Measurements from ENCODE around the gene IMP4. TPM values are rescaled to one million over a fixed set of nuclear protein-coding genes. Genes with fewer than 3 reads are reported as not detected.

Gene IMP4
- total RNA-seq, 2 donors from 2014 or later: 50.6 to 117 TPM

- Histone ChIP-seq H3K9me3 (no peaks in the 10 kb centered on the region), H3K36me3 (no peaks in the 10 kb centered on the region), H3K4me1 (peaks cover 10% of the 10 kb centered on the region), H3K9ac (ENCODE audit: low read depth in 2 of 2, low read length in 2 of 2) (no peak overlapping the region), H3K4me3 (no peak overlapping the region), H3K27me3 (no peaks in the 10 kb centered on the region), H3K27ac (no peak overlapping the region)
- no peak for DNase-seq
- intact Hi-C loops (cut with DNase I): no loop called here
- TF ChIP-seq, protein P1, sequence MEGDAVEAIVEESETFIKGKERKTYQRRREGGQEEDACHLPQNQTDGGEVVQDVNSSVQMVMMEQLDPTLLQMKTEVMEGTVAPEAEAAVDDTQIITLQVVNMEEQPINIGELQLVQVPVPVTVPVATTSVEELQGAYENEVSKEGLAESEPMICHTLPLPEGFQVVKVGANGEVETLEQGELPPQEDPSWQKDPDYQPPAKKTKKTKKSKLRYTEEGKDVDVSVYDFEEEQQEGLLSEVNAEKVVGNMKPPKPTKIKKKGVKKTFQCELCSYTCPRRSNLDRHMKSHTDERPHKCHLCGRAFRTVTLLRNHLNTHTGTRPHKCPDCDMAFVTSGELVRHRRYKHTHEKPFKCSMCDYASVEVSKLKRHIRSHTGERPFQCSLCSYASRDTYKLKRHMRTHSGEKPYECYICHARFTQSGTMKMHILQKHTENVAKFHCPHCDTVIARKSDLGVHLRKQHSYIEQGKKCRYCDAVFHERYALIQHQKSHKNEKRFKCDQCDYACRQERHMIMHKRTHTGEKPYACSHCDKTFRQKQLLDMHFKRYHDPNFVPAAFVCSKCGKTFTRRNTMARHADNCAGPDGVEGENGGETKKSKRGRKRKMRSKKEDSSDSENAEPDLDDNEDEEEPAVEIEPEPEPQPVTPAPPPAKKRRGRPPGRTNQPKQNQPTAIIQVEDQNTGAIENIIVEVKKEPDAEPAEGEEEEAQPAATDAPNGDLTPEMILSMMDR (IDR thresholded peaks at IDR 0.05): no peak
These were observed 15.2 kb downstream of the IMP4 start for GRCh38 chr2:130357864-130358263.

DNA sequence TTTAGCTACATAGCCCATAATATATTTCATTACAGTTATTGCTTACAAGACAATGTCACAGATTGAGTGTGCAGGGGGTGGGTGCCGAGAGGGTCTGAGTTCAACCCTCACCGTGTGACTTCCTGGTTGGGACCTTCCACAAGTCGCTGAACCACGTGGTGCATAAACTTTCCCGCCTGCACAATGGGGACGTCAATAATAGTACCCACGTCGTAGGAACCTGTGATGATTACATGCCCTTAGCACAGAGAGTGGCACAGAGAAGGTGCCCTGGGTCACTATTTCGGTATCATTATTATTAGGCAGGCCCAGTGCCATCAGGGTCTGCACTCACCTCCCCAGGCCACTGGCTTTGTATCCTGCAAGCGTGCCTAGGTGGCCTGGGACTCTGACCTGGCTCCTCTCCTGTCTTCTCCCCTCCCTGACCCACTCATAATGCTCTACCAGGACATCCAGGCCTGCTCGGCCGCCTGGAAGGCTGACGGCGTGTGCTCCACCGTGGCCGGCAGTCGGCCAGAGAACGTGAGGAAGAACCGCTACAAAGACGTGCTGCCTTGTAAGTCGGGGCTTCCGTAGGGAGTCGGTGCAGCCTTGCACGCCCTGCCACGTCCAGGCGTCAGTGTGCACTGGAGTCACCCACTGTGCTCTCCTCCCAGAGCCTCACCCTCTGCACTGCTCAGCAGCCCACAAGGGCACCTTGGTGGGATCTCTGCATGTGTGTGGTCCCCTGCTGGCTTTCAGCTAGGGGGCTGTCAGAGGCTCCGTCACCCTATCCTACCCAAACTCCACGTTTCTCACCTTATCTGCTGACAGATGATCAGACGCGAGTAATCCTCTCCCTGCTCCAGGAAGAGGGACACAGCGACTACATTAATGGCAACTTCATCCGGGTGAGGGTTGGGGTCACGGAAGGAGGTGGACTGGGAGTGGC is 16.0 kb downstream of the IMP4 start:
- Histone ChIP-seq H3K27me3 (no peaks in the 10 kb centered on the region), H3K27ac (no peak overlapping the region), H3K9me3 (no peaks in the 10 kb centered on the region), H3K4me3 (no peak overlapping the region), H3K9ac (ENCODE audit: low read depth in 2 of 2, low read length in 2 of 2) (no peak overlapping the region), H3K36me3 (no peaks in the 10 kb centered on the region), H3K4me1 (peaks cover 5% of the 10 kb centered on the region)
- intact Hi-C loops (cut with DNase I): no loop called here
- no peak for DNase-seq
- TF ChIP-seq, protein P1 (IDR thresholded peaks at IDR 0.05): no peak

GRCh38 chr2:130359466-130359865 is 16.8 kb downstream of the IMP4 start:
- Histone ChIP-seq H3K27me3 (no peaks in the 10 kb centered on the region), H3K4me3 (no peak overlapping the region), H3K27ac (no peak overlapping the region), H3K36me3 (no peaks in the 10 kb centered on the region), H3K9ac (ENCODE audit: low read depth in 2 of 2, low read length in 2 of 2) (no peak overlapping the region), H3K9me3 (no peaks in the 10 kb centered on the region), H3K4me1 (peaks cover 5% of the 10 kb centered on the region)
- no peak for DNase-seq
- intact Hi-C loops (cut with DNase I): no loop called here
- TF ChIP-seq, protein P1 (IDR thresholded peaks at IDR 0.05): no peak

GRCh38 chr2:130363479-130363878 is 20.8 kb downstream of the IMP4 start:
- H3K36me3 ChIP-seq: no peaks in the 10 kb centered on the region
- H3K9ac ChIP-seq (ENCODE audit: low read depth in 2 of 2, low read length in 2 of 2): no peak overlapping the region
- TF ChIP-seq, protein P1 (IDR thresholded peaks at IDR 0.05): no peak
- H3K9me3 ChIP-seq: no peaks in the 10 kb centered on the region
- no peaks in the 10 kb centered on the region for H3K4me1 ChIP-seq
- intact Hi-C loops (cut with DNase I): no loop called here
- no peak overlapping the region for H3K27ac ChIP-seq
- DNase-seq: no peak
- no peaks in the 10 kb centered on the region for H3K27me3 ChIP-seq
- no peak overlapping the region for H3K4me3 ChIP-seq

DNA sequence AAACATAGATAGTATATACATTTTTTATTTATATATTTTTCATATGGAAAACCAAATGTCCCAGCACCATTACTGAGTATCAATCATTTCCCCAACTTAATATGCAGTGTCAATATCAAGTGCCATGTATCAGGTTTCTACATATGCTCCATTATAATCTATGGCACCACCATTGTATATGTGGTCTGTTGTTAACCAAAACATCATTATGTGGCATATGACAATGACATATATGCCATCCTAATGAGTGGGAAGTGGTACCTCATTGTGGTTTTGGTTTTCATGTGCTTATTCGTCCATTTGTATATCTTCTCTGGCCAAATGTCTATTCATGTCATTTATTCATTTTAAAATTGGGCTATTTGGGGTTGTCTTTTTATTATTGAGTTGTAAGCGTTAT is 22.4 kb downstream of the IMP4 start:
- H3K36me3 ChIP-seq: no peaks in the 10 kb centered on the region
- H3K27me3 ChIP-seq: no peaks in the 10 kb centered on the region
- intact Hi-C loops (cut with DNase I): no loop called here
- no peaks in the 10 kb centered on the region for H3K9me3 ChIP-seq
- TF ChIP-seq, protein P1 (IDR thresholded peaks at IDR 0.05): no peak
- no peaks in the 10 kb centered on the region for H3K4me1 ChIP-seq
- no peak overlapping the region for H3K9ac ChIP-seq (ENCODE audit: low read depth in 2 of 2, low read length in 2 of 2)
- no peak overlapping the region for H3K4me3 ChIP-seq
- no peak overlapping the region for H3K27ac ChIP-seq
- no peak for DNase-seq

All from colonic mucosa (tissue), 4 donors.